NT2/D1 (cell line): ENCODE measurements around the gene AEBP1.

Source experiments
- SUZ12 ChIP-seq: IDR thresholded peaks from 2 replicates; pipeline ENCODE4 v1.6.1; 2011; ENCODE audit not compliant: insufficient read length, insufficient read depth; ENCODE audit errors: extremely low read depth
- ZNF274 ChIP-seq: IDR thresholded peaks from 2 replicates; pipeline ENCODE4 v1.6.1; 2011; ENCODE audit warnings: mild to moderate bottlenecking, low read depth, low read length

GRCh38 chr7:44076101-44076895 is 27.8 kb upstream of the AEBP1 start:
- TF ChIP-seq SUZ12: no peak
- TF ChIP-seq ZNF274: no peak
